ENCODE measurements around the gene NUDT19.

NUDT19 gene

GRCh38 chr19:32748497-32748896 is 56.9 kb downstream of the NUDT19 start:
- Histone ChIP-seq H3K9me3 (ENCODE audit: control insufficient read depth, insufficient read depth, low read depth, low read length) (no peaks in the 10 kb centered on the region), H3K4me1 (ENCODE audit: control insufficient read depth, insufficient read depth, low read length) (peaks cover 12% of the 10 kb centered on the region), H3K4me3 (ENCODE audit: low read depth, low read length) (no peak overlapping the region), H3K27ac (ENCODE audit: extremely low read depth, low read depth, low read length) (no peak overlapping the region), H3K36me3 (ENCODE audit: control insufficient read depth in 2 of 2, insufficient read depth in 1 of 2, low read length in 2 of 2) (no peaks in the 10 kb centered on the region)
- TF ChIP-seq ZNF660 (tag by site-specific recombination; IDR thresholded peaks at IDR 0.05) (no peak), ZNF146 (tag by site-specific recombination; IDR thresholded peaks at IDR 0.05) (no peak), GLIS1 (tag by site-specific recombination; IDR thresholded peaks at IDR 0.05) (peak; percentile 91), OSR2 (tag by site-specific recombination; IDR thresholded peaks at IDR 0.05) (peak; percentile 21; the same call in 1 of the 2 replicates), ZBTB8A (tag by site-specific recombination; IDR thresholded peaks at IDR 0.05) (no peak), CTCF (tag by site-specific recombination; IDR thresholded peaks at IDR 0.05) (peak; percentile 85), ZIC2 (tag by site-specific recombination; IDR thresholded peaks at IDR 0.05) (peak; percentile 99), RBAK (tag by site-specific recombination; IDR thresholded peaks at IDR 0.05) (no peak), HOXA7 (CRISPR knock-in tag; IDR thresholded peaks at IDR 0.05; ENCODE audit: borderline replicate concordance) (no peak), ZBTB48 (tag by site-specific recombination; IDR thresholded peaks at IDR 0.05) (peak; percentile 43; the same call in 1 of the 2 replicates), ZNF202 (tag by site-specific recombination; IDR thresholded peaks at IDR 0.05; ENCODE audit: borderline replicate concordance) (no peak), ZBTB20 (tag by site-specific recombination; IDR thresholded peaks at IDR 0.05) (0 out of 2 replicates have a peak, but pooled peaks have one; percentile 13)
- POLR2A ChIA-PET: interaction anchor here (0.8 to 1.3 kb wide), 2 partner anchors 13 to 76 kb away, joined by 3 read pairs; no protein-coding TSS in a partner anchor
- CTCF ChIA-PET: interaction anchor here (0.7 to 1.7 kb wide), 4 partner anchors 13 to 228 kb away, joined by 3 to 4 read pairs (median 3); no protein-coding TSS in a partner anchor

- ChIA-PET POLR2A (no interaction called here), CTCF (interaction anchor here (0.7 kb wide), 3 partner anchors 13 to 227 kb away, joined by 3 read pairs; no protein-coding TSS in a partner anchor)
- Histone ChIP-seq H3K9me3 (ENCODE audit: control insufficient read depth, insufficient read depth, low read depth, low read length) (no peaks in the 10 kb centered on the region), H3K27ac (ENCODE audit: extremely low read depth, low read depth, low read length) (no peak overlapping the region), H3K36me3 (ENCODE audit: control insufficient read depth in 2 of 2, insufficient read depth in 1 of 2, low read length in 2 of 2) (no peaks in the 10 kb centered on the region), H3K4me3 (ENCODE audit: low read depth, low read length) (no peak overlapping the region), H3K4me1 (ENCODE audit: control insufficient read depth, insufficient read depth, low read length) (peaks cover 12% of the 10 kb centered on the region)
- no peak for TF ChIP-seq TCF7L2 (IDR thresholded peaks at IDR 0.05; ENCODE audit: borderline replicate concordance, low read depth, low read length)
- no peak for TF ChIP-seq ZBTB1 (tag by site-specific recombination; IDR thresholded peaks at IDR 0.05)
These were observed 57.3 kb downstream of the NUDT19 start for GRCh38 chr19:32748948-32749347.

GRCh38 chr19:32749361-32749760 is 57.7 kb downstream of the NUDT19 start:
- H3K4me3 ChIP-seq (ENCODE audit: low read depth, low read length): no peak overlapping the region
- H3K9me3 ChIP-seq (ENCODE audit: control insufficient read depth, insufficient read depth, low read depth, low read length): no peaks in the 10 kb centered on the region
- H3K36me3 ChIP-seq (ENCODE audit: control insufficient read depth in 2 of 2, insufficient read depth in 1 of 2, low read length in 2 of 2): no peaks in the 10 kb centered on the region
- H3K27ac ChIP-seq (ENCODE audit: extremely low read depth, low read depth, low read length): no peak overlapping the region
- CTCF ChIA-PET: interaction anchor here (0.7 kb wide), 1 partner anchor 83 kb away, joined by 3 read pairs; no protein-coding TSS in a partner anchor
- TF ChIP-seq SCRT1 (tag by site-specific recombination; IDR thresholded peaks at IDR 0.05; ENCODE audit: borderline replicate concordance) (peak; percentile 39; the same call in 1 of the 2 replicates), ZSCAN23 (tag by site-specific recombination; IDR thresholded peaks at IDR 0.05) (no peak), SCRT2 (tag by site-specific recombination; IDR thresholded peaks at IDR 0.05) (peak; percentile 91)
- peaks cover 12% of the 10 kb centered on the region for H3K4me1 ChIP-seq (ENCODE audit: control insufficient read depth, insufficient read depth, low read length)
- POLR2A ChIA-PET: no interaction called here

GRCh38 chr19:32750441-32751055 is 58.9 kb downstream of the NUDT19 start:
- POLR2A ChIA-PET: no interaction called here
- H3K36me3 ChIP-seq (ENCODE audit: control insufficient read depth in 2 of 2, insufficient read depth in 1 of 2, low read length in 2 of 2): no peaks in the 10 kb centered on the region
- H3K4me1 ChIP-seq (ENCODE audit: control insufficient read depth, insufficient read depth, low read length): peaks cover 12% of the 10 kb centered on the region
- 0 out of 2 replicates have a peak, but pooled peaks cover 2% of the 10 kb centered on the region for H3K9me3 ChIP-seq (ENCODE audit: control insufficient read depth, insufficient read depth, low read depth, low read length)
- CTCF ChIA-PET: interaction anchor here (0.6 to 0.8 kb wide), 4 partner anchors 22 to 370 kb away, joined by 3 to 4 read pairs (median 3); no protein-coding TSS in a partner anchor
- H3K4me3 ChIP-seq (ENCODE audit: low read depth, low read length): no peak overlapping the region
- no peak overlapping the region for H3K27ac ChIP-seq (ENCODE audit: extremely low read depth, low read depth, low read length)
- TF ChIP-seq ZNF548 (tag by site-specific recombination; IDR thresholded peaks at IDR 0.05): no peak
- TF ChIP-seq PATZ1 (tag by site-specific recombination; IDR thresholded peaks at IDR 0.05): no peak
- no peak for TF ChIP-seq KLF16 (tag by site-specific recombination; IDR thresholded peaks at IDR 0.05)
- TF ChIP-seq HIC1 (tag by site-specific recombination; IDR thresholded peaks at IDR 0.05): no peak
- no peak for TF ChIP-seq ZFP69B (tag by site-specific recombination; IDR thresholded peaks at IDR 0.05)

Measured in HEK293 (cell line).